ENCODE measurements around the gene NFIC.

NFIC gene

DNA sequence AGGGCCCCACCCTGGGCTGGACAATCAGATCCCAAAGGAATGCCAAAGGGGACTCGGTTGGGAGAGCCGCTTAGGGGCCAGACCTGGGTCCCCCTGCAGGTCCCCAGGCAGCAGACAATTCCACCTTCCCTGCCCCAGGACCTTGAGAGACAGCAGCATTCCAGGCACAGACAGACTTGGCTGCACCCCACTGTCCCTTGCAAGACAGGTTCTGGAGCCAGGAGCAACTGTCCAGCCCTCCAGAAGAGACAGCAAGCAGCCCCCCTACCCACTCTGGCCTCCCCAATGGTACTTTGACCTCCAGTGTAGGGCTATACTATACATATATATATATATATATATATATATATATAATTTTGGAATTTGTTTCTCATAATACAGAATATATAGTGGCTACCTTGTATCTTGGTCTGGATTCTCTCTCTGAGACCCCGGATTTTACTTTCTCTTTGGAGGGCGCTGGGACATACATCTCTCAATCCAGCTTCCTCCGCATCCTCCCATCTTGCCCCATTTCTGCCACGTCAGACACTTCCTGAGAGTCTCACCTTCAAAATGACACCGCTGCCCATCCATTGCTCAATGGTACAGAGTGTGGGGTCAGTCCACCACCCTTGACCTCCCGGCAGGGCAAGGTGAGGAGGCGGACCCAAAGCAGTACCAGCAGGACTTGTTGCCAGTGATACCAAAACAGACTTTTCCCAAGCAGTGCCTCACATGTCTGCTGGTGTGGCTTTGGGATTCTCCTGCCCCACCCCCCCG is 101.2 kb downstream of the NFIC start:
- no peak overlapping the region for H3K4me3 ChIP-seq (replicated peaks in 1 of 2; ENCODE audit: low read depth in 2 of 2, low read length in 2 of 2)
- TF ChIP-seq, protein P1, sequence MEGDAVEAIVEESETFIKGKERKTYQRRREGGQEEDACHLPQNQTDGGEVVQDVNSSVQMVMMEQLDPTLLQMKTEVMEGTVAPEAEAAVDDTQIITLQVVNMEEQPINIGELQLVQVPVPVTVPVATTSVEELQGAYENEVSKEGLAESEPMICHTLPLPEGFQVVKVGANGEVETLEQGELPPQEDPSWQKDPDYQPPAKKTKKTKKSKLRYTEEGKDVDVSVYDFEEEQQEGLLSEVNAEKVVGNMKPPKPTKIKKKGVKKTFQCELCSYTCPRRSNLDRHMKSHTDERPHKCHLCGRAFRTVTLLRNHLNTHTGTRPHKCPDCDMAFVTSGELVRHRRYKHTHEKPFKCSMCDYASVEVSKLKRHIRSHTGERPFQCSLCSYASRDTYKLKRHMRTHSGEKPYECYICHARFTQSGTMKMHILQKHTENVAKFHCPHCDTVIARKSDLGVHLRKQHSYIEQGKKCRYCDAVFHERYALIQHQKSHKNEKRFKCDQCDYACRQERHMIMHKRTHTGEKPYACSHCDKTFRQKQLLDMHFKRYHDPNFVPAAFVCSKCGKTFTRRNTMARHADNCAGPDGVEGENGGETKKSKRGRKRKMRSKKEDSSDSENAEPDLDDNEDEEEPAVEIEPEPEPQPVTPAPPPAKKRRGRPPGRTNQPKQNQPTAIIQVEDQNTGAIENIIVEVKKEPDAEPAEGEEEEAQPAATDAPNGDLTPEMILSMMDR (IDR thresholded peaks at IDR 0.05; ENCODE audit: low read depth, low read length) = no peak

DNA sequence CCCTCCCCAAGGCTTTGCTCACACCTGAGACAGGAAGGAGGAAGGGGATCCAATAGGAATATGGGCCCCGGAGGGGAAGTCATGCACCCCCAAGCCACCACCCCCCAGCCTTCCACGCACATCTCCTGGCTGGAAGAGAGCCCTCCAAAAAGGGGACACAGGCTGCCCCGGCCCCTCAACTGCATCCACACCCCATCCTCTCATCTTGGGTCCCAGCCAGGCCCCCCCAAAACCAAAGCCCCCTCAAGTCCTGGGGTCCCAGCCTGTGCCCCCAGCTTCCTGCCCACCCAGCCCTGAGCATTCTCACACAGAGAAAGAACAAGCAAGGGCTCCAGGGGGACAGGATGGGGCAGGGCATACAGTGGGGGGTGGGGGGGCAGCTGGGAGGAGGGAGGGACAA is 101.8 kb downstream of the NFIC start:
- no peak for DNase-seq (ENCODE audit: low read depth in 2 of 2)
- TF ChIP-seq, protein P1 (IDR thresholded peaks at IDR 0.05; ENCODE audit: low read depth, low read length) = no peak
- H3K4me3 ChIP-seq (replicated peaks in 1 of 2; ENCODE audit: low read depth in 2 of 2, low read length in 2 of 2) = no peak overlapping the region

More for the DNA sequence above, 101.2 kb downstream of the NFIC start:
- no peak for DNase-seq (ENCODE audit: low read depth in 2 of 2)

DNA sequence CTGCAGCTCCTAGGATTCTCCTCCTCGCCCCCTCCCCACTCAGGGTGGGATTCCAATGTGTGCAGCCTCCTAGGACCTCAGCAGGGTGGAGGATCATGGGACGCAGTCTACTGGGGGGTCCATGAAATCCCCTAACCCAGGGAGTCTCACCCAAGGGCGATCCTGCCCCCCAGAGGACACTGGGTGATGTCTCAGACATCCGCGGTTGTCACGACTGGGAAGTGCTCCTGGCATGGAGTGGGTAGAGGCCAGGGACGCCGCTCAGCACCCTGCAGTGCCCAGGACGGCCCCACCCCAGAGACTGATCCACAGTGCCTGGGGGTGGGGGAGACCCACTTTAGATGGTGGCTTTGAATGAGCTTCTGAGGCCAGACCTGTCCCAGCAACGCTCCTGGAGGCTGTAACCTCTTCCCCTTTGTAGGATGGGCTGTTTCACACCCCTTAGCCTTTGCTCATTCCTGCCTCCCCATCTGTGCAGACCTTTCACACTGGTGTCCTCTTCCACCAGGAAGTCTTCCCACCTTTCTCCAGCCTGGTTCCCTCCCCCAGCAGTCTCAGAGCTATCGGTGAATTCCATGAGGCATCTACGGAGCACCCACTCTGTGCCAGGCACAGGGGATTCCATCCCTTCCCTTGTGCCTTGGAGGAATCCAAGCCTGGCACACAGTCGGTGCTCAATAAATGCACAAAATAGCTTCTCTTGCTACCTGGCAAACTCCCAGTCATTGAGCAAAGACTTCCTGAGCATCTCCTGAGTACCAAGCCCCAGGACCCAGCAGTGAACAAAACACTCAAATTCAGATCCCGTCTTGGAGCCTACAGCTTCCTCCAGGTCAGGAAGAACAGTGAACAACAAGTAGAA is 103.5 kb downstream of the NFIC start:
- H3K4me3 ChIP-seq (replicated peaks in 1 of 2; ENCODE audit: low read depth in 2 of 2, low read length in 2 of 2) = no peak overlapping the region
- DNase-seq (ENCODE audit: low read depth in 2 of 2) = no peak
- TF ChIP-seq, protein P1 (IDR thresholded peaks at IDR 0.05; ENCODE audit: low read depth, low read length) = no peak

DNA sequence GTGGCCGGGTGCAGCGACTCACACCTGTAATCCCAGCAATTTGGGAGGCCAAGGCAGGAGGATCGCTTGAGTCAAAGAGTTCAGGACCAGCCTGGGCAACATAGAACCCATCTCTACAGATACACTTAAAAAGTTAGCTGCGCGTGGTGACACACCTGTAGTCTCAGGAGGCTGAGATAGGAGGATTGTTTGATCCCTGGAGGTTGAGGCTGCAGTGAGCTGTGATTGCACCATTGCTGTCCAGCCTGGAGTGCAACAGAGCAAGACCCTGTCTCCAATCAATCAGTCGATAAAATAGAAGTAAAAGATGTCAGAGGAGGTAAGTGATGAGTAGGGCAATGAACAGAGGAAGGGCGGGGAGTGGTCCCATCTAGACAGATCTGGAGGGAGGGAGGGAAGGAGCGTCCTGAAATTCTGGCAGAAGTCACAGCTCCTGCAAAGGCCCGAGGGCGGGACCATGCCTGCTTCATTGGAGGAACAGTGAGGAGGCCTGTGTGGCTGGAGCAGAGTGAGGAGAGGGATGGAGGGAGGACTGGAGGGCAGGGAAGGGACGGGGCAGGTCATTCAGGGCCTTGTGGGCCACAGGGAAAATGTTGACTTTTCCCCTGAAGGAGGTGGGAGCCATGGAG is 104.2 kb downstream of the NFIC start:
- DNase-seq (ENCODE audit: low read depth in 2 of 2) = no peak
- TF ChIP-seq, protein P1 (IDR thresholded peaks at IDR 0.05; ENCODE audit: low read depth, low read length) = no peak
- no peak overlapping the region for H3K4me3 ChIP-seq (replicated peaks in 1 of 2; ENCODE audit: low read depth in 2 of 2, low read length in 2 of 2)

DNA sequence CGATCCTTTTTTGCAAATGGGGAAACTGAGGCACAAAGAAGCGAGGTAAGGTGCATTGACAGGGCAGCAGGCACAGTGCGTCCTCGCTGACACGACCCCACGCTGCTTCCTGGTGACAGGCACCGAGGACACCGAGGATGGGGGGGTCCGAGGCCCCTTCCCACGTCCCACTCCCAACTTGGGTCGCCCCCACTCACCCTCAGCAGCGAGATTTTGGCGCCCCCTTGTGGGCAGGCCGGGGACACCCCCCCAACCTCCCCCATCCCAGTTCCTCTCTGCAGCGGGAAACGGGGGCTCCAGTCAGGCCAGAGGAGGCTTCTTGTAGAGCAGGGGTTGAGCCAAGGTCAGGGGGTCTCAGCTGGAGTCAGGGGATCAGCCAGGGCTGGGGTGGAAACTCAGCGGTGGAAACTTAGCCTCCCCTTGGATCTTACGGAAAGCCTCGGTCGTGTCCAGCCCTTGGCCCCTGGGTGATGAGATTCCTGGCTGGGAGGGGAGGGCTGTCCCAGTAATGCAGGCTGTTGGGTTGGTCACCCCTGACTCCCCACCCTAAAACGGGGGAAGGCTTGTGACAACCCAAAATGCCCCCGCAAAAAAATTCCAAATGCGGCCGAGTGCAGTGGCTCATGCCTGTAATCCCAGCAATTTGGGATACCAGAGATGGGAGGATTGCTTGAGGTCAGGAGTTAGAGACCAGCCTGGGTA is 105.7 kb downstream of the NFIC start:
- H3K4me3 ChIP-seq (replicated peaks in 1 of 2; ENCODE audit: low read depth in 2 of 2, low read length in 2 of 2) = no peak overlapping the region
- TF ChIP-seq, protein P1 (IDR thresholded peaks at IDR 0.05; ENCODE audit: low read depth, low read length) = peak; percentile 93
- peak in 1 of 2 donors; percentile 32 for DNase-seq (ENCODE audit: low read depth in 2 of 2)

DNA sequence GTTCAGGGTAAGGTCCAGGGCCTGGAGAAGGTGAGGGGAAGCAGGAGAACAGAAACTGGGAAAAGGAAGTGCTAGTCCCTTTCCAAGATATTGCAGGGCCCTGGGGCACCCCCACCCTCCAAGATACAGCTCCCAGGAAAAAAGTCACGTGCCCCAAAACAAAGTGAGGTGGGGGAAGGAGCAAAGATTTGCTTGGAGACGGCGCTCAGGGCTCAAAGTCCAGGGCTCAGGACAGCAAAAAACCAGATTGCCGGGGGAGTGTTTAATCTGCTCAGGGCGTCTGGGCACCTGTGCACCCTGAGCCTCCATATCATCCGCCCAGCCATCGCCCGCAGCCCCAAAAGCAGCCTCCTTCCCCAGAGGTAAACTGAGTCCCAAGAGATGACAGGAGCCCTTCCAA is 107.6 kb downstream of the NFIC start:
- H3K4me3 ChIP-seq (replicated peaks in 1 of 2; ENCODE audit: low read depth in 2 of 2, low read length in 2 of 2) = no peak overlapping the region
- TF ChIP-seq, protein P1 (IDR thresholded peaks at IDR 0.05; ENCODE audit: low read depth, low read length) = no peak

More for the DNA sequence above, 107.6 kb downstream of the NFIC start:
- DNase-seq (ENCODE audit: low read depth in 2 of 2) = no peak

All from cardiac fibroblast (primary cell).